HG03175 (cell line): ENCODE measurements around the gene KLF11.
"Not testable (repeated sequence)": the region's sequence is repeated elsewhere in the genome, so short reads cannot be mapped to it uniquely, and the experiment has no call there.

Experiments used
- ATAC-seq: cut with Tn5 transposase; IDR thresholded peaks from one replicate; pipeline ENCODE4 v1.9.1; 2021; ENCODE audit warnings: mild to moderate bottlenecking, moderate library complexity; ENCODE audit not compliant: unreplicated experiment

KLF11 gene

DNA sequence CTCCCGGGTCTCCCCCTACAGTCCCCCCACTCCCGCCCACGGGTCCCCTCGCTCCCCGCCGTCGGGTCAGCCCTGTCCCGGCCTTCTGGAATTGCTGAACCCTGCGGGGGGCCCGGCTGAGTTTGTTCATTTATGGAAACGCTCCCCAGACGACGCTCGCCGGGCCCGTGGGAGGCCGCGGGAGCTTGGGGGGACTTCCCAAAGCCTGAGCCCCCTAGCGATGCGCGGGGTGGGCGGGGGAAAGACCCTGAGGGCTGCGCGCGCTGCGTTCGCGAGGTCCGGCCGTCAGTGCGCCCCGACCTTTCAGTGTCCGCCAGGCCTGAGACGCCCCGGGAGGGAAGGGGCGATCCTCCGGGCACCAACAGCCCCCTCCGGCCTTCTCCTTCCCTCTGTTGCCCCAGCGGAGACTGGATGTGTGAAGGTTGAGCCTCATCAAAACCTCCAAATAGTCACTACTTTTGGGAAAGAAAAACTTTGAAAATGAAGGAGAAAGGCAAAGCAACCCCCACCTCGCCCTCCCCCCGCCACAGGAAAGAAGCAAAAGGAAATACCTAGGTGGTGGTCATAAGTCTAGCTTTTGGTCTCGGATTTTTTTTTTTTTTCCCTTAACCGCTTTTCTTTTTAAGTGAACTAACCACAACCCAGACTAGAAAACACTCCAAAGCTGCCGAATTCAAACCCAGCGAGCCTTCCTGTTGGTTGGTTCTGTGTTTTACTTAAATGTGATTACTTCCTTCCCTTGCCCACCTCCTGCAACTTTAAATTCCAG lies 37.4 kb downstream of the KLF11 start:
- ATAC-seq = peak; percentile 11

DNA sequence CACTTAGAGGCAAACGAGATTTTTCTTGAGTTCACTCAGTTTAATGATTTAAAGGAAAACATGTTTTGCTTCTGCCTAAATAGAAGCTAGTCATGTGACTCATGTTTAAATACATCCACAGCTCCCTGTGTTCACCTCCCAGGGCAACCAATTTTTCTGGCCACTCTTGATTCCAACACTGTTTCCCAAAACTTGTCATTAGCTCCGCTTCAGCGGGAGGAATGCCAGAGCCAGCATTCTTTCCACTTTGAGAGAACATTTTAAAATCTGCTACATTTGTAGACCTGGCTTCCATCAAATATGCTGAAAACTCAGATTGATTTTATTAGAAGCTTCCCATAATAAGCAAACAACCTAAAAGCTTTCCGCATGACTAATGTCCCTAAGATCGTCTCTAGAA lies 39.7 kb downstream of the KLF11 start:
- ATAC-seq = no peak

DNA sequence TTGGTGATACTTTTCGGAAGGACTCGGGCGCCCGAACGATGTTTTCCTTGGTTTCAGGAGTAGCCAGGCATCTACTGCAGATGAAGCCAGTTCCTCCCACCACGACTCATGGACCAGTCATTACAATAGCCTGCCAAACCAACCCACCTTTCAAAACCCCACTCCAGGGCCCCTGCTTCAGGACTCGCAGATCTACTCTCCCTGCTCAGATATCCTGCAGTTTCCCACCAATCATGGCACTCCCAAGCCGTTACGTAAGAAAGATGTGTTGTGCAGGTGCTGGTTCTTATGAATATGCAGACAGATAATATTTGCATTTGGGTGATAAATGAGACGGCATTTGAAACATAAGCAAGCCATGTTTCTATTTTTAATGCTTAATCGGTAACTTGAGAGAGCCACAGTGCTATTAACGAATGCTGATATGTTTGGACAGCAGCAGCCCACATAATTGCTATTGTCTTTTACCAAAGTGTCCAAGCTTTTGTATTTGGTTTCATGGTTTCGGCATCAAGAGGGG lies 40.4 kb downstream of the KLF11 start:
- no peak for ATAC-seq

- no peak for ATAC-seq
Measured at GRCh38 chr2:10084223-10084865, 41.0 kb downstream of the KLF11 start.

DNA sequence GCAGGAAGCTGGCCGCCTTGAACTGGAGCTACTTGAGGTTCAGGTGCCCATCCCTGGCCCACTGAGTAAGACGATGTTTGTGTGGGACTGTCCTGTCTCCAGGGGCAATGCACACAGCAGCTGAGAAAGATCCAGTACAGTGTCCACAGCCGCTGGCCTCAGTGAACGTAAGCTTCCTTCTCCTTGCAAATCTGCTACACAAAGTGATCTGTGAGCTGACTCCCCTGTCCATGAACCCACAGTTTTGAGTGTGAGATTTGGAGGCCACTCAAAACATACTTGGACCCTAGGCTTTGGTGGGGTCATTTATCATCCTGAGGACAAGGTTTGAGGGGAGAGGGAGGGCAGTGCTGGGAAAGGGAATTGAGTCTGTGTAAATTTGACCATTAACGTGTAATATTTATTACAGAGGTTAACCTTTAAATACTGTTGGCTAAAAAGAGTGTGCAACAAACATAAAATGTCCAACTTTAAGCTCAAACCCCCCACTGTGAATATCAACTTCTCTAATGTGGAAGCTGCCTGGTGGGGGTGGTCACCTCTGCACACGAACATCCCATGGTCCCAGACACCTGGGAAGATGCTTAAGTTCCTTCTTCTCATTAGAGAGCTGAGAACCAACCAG lies 41.8 kb downstream of the KLF11 start:
- ATAC-seq = no peak

- ATAC-seq = no peak
Measured at GRCh38 chr2:10085668-10086059, 42.3 kb downstream of the KLF11 start.

GRCh38 chr2:10086950-10087349 lies 43.6 kb downstream of the KLF11 start:
- no peak for ATAC-seq

GRCh38 chr2:10087360-10087759 lies 44.0 kb downstream of the KLF11 start:
- ATAC-seq = no peak

DNA sequence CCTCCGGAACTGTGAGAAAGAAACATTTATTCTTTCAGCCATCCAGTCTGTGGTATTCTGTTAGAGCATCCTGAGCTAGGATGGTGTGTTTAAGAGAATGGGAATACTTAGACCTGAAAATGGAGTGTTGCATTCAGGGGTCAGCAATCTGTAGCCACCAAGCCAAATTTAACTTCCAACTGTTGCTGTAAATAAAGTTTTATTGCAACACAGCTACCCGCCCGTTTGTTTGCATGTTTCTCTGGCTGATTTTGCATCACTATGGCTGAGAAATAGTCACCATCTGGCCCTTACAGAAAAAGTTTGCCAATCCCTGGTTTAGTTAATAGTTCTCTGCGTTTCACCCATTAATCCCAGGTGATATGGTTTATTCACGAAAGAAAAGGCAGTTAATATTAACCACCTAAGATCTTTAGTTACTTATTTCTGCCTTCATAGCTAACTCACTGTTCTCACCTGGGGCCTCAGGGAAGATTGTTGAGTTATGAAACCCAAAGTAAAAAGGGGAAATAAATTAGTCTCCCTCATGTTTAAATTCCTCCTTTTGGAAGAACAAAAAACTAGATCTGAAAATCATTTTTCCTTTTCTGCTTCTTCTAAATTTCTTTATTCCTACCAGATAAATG lies 46.3 kb downstream of the KLF11 start:
- peak; percentile 66 for ATAC-seq

- peak; percentile 37 for ATAC-seq
Measured at GRCh38 chr2:10091182-10091888, 48.0 kb downstream of the KLF11 start.

GRCh38 chr2:10091889-10092244 lies 48.5 kb downstream of the KLF11 start:
- ATAC-seq = not testable (repeated sequence)

DNA sequence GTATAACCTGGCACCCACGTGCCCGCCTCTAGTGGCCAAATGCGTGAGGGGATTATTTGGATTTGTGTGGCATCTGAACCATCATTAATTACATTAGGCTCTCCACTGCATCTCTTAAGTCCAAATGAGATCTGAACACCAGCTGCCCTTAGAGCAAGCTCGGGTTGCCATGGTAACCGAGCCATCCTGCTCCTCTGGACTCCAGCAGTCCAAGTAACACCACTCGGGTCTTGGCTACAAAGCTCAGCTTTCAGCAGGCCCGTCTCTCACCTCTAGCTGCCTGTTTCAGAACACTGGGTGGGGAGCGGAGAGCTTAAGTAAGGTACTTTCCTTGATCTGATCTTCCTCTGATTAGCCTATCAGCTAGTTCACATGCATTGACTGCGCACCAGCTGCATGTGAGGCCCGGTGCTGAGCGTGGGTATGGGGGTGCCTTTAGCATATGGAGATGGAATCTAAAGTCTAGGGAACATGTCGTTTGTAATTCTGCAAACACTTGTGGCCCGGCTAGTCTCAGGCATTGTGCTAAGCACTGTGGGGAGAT lies 51.0 kb downstream of the KLF11 start:
- ATAC-seq = no peak

DNA sequence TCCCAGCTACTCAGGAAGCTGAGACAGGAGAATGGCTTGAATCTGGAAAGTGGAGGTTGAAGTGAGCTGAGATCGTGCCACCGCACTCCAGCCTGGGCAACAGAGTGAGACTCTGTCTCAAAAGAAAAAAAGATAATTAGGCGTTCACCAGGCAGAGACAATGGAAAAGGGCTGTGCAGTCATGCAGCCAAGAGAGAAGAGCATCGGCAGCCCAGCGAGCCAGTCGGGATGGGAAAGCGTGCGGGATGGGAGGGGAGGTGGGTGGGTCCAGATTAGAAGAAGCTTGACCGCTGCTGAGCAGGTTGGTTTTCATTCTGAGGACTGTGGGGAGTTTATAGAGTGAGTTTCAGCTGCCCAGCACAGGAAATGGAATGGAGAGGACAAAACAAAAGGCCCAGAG lies 51.8 kb downstream of the KLF11 start:
- no peak for ATAC-seq

DNA sequence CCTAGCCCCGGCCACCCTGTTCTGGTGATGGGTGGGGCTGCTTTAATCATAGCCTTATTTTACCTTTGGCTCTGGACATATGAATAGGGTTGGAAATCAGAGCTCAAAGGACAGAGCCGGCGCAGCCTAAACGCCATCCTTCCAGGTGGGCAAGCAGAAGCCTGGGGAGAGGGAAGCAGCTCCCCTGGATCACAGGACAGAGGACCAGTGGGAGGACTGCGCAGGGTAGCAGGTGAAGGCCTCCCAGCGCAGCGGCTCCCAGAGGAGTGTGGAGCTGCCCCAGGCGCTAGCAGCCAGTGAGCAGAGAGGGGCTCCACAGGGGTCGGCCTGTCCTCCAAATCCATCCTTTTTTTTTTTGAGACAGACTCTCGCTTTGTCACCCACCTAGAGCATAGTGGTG lies 53.3 kb downstream of the KLF11 start:
- no peak for ATAC-seq

DNA sequence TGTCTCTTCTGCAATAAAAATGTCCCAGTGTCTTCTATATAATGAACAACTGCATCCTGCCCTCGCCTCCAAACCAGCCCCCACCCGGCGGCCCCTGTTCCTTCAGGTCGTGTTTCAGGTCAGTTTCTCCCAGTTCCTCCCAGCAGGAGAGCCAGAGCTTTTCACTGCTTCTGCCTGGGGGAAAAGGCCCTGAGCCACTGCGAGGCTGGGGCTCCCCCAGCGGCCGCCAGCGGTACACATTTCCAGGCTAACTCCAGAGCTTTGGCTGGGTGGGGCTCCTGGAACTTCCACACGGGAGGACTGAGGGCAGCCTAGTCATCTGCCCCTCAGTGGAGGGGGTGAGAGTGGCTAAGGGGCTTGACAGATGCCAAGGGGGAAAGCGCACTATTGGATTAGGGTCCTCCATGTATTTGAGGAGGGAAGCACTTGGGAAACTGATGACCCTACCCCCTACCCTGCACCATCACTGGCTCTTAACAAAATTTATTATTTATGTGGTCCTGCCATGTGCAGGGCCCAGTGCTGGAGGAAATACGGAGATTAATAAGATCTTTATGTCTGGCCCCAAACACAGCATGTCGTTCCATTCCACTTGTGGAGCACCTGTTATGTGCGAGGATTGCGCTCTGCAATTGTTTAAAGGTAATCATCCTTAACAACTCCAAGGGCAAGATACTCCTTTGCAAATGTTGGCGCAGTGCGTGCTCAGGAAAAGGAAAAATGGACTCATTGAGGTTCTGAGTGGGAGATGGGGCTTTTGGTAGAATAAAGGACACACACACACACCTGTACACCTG lies 54.2 kb downstream of the KLF11 start:
- ATAC-seq = peak; percentile 77

DNA sequence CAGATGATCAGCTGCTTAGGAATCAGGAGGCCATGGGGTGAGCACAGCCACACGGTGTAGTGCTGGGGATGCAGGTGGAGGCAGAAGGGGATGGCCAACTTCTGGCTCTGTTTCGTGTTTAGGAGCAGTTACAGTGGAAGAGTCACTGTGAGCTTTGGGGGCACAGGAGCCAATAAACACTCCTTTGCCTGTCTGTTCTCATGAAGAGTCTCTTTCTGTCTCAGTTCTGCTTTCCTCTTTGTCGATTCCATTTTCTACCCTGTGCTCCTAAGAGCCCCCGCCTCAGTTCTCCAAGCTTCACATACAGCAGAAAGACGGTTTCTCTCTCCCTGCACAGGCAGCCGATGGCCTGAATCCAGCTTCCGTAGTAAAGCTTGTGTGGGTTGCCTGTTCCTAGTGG lies 58.1 kb downstream of the KLF11 start:
- peak; percentile 49 for ATAC-seq

- no peak for ATAC-seq
Measured at GRCh38 chr2:10103179-10103578, 59.8 kb downstream of the KLF11 start.
